ENCODE results near the gene HABP2. TPM values are rescaled to one million over a fixed set of nuclear protein-coding genes. Genes with fewer than 3 reads are reported as not detected.

HABP2 gene
- total RNA-seq, 4 donors from 2014 or later, result not detected

DNA sequence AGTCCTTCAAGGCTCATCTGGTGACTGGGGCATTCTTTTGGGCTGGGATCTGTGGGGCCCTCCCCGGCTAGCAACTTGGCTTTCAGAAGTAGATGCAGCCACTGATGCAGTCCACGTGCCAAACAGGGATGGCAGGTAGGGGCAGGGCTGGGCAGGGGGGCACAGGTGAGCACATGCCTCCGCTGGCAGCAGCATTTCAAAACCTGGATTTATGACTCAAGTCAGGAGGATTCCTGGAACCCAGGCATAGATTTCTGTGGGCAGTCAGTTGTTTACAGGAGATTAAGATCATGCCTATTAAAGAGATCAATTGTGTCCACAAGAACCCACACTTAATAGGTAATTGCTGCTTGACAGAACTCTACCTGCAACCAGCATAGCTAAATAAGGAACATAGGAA, 839 bp upstream of the HABP2 start:
- WGBS, 2 donors (ENCODE audit: low coverage in 1 of 2), result 90% methylated on average over 3 of the region's 3 CpGs; no CpG with 5 or more reads in 1 of the 2 donors
- ATAC-seq, result no peak
- no peak overlapping the region for H3K4me3 ChIP-seq

DNA sequence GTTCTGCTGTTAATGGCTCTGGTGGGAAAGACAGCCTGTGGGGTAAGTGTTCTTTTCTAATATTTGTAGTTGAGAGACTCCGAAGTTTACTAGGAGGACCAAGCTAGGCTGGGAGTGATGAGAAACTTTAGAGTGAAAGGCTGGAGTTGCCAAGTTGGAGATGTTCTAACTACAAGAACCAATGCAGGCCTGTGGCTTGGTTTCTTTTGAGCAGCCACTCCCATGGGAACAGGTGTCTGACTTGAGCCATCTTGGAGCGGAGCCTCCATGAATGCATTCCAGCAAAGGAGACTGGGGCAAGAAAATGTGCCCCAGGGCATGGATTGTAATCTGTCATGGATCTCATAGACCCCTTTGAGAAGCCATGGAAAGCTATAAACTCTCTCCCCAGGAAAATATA, 296 bp downstream of the HABP2 start:
- ATAC-seq, result no peak
- Histone ChIP-seq H3K27me3 (peaks cover 10% of the 10 kb centered on the region), H3K9me3 (no peaks in the 10 kb centered on the region), H3K4me1 (peaks cover 0 to 14% (median 0%) of the 10 kb centered on the region in 3 donors), H3K27ac (no peak overlapping the region), H3K4me3 (no peak overlapping the region), H3K36me3 (no peaks in the 10 kb centered on the region)
- 100% methylated on average over 1 to 2 of the region's 2 CpGs for whole genome bisulfite sequencing, 2 donors (ENCODE audit: low coverage in 1 of 2)
- TF ChIP-seq EP300 (IDR thresholded peaks at IDR 0.05) (no peak), POLR2AphosphoS5 (IDR thresholded peaks at IDR 0.05) (no peak), POLR2A (IDR thresholded peaks at IDR 0.05) (no peak)
- TF ChIP-seq, protein P1, sequence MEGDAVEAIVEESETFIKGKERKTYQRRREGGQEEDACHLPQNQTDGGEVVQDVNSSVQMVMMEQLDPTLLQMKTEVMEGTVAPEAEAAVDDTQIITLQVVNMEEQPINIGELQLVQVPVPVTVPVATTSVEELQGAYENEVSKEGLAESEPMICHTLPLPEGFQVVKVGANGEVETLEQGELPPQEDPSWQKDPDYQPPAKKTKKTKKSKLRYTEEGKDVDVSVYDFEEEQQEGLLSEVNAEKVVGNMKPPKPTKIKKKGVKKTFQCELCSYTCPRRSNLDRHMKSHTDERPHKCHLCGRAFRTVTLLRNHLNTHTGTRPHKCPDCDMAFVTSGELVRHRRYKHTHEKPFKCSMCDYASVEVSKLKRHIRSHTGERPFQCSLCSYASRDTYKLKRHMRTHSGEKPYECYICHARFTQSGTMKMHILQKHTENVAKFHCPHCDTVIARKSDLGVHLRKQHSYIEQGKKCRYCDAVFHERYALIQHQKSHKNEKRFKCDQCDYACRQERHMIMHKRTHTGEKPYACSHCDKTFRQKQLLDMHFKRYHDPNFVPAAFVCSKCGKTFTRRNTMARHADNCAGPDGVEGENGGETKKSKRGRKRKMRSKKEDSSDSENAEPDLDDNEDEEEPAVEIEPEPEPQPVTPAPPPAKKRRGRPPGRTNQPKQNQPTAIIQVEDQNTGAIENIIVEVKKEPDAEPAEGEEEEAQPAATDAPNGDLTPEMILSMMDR (IDR thresholded peaks at IDR 0.05), result no peak

More for the DNA sequence above, 839 bp upstream of the HABP2 start:
- Histone ChIP-seq H3K27me3 (peaks cover 10% of the 10 kb centered on the region), H3K27ac (no peak overlapping the region), H3K4me1 (peaks cover 0 to 2% (median 0%) of the 10 kb centered on the region in 3 donors), H3K36me3 (no peaks in the 10 kb centered on the region), H3K9me3 (no peaks in the 10 kb centered on the region)
- TF ChIP-seq EP300 (IDR thresholded peaks at IDR 0.05) (no peak), POLR2AphosphoS5 (IDR thresholded peaks at IDR 0.05) (no peak), POLR2A (IDR thresholded peaks at IDR 0.05) (no peak)
- TF ChIP-seq, protein P1 (IDR thresholded peaks at IDR 0.05), result no peak

GRCh38 chr10:113554214-113554613, 1.4 kb downstream of the HABP2 start:
- 64 to 73% methylated on average over 4 to 5 of the region's 5 CpGs for WGBS, 2 donors (ENCODE audit: low coverage in 1 of 2)
- Histone ChIP-seq H3K4me1 (peaks cover 0 to 15% (median 0%) of the 10 kb centered on the region in 3 donors), H3K36me3 (no peaks in the 10 kb centered on the region), H3K9me3 (no peaks in the 10 kb centered on the region), H3K27me3 (peaks cover 20% of the 10 kb centered on the region), H3K27ac (no peak overlapping the region), H3K4me3 (no peak overlapping the region)
- ATAC-seq, result no peak
- TF ChIP-seq POLR2A (IDR thresholded peaks at IDR 0.05), result no peak
- no peak for TF ChIP-seq EP300 (IDR thresholded peaks at IDR 0.05)
- TF ChIP-seq, protein P1 (IDR thresholded peaks at IDR 0.05), result no peak
- no peak for TF ChIP-seq POLR2AphosphoS5 (IDR thresholded peaks at IDR 0.05)

DNA sequence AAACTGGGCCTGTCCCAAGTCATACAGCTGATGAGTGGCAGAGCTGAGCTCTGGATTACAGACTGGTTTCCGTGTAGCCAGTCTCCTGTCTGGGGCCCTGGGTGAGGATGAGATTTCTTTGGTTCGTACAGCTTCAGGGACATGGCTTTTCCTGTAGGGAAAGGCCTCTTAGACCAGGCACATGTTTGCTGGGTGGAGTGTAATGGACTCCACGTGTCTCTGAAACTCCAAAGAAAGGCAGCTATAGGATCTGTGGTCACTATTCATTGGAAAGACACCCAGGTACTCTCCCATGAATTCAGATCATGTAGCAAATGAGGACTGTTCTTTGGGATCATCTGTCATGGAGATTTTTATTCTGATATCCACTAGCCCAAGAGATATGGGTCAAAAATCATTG, 2.4 kb downstream of the HABP2 start:
- TF ChIP-seq, protein P1 (IDR thresholded peaks at IDR 0.05), result no peak
- TF ChIP-seq POLR2AphosphoS5 (IDR thresholded peaks at IDR 0.05) (no peak), POLR2A (IDR thresholded peaks at IDR 0.05) (no peak), EP300 (IDR thresholded peaks at IDR 0.05) (no peak)
- 80 to 100% methylated on average over 1 of the region's 3 CpGs for WGBS, 2 donors (ENCODE audit: low coverage in 1 of 2)
- ATAC-seq, result no peak

GRCh38 chr10:113555751-113556150, 2.9 kb downstream of the HABP2 start:
- Histone ChIP-seq H3K4me3 (no peak overlapping the region), H3K27ac (no peak overlapping the region), H3K9me3 (no peaks in the 10 kb centered on the region), H3K4me1 (peaks cover 0 to 15% (median 0%) of the 10 kb centered on the region in 3 donors), H3K27me3 (peaks cover 26% of the 10 kb centered on the region), H3K36me3 (no peaks in the 10 kb centered on the region)
- no peak for ATAC-seq
- WGBS, 2 donors (ENCODE audit: low coverage in 1 of 2), result 100% methylated on average over 1 of the region's 1 CpG; no CpG with 5 or more reads in 1 of the 2 donors
- no peak for TF ChIP-seq POLR2A (IDR thresholded peaks at IDR 0.05)
- no peak for TF ChIP-seq POLR2AphosphoS5 (IDR thresholded peaks at IDR 0.05)
- TF ChIP-seq, protein P1 (IDR thresholded peaks at IDR 0.05), result no peak
- TF ChIP-seq EP300 (IDR thresholded peaks at IDR 0.05), result no peak

More for the DNA sequence above, 2.4 kb downstream of the HABP2 start:
- H3K27ac ChIP-seq, result no peak overlapping the region
- H3K27me3 ChIP-seq, result peaks cover 26% of the 10 kb centered on the region
- no peaks in the 10 kb centered on the region for H3K9me3 ChIP-seq
- no peak overlapping the region for H3K4me3 ChIP-seq
- H3K4me1 ChIP-seq, result peaks cover 0 to 15% (median 0%) of the 10 kb centered on the region in 3 donors
- H3K36me3 ChIP-seq, result no peaks in the 10 kb centered on the region

Data from gastroesophageal sphincter (tissue), 4 donors.